Esophagus squamous epithelium (tissue), 5 donors: Measurements from ENCODE around the gene ANKRD13C. TPM values are rescaled to one million over a fixed set of nuclear protein-coding genes. Genes with fewer than 3 reads are reported as not detected.

ENCODE experiments used
- DNase-seq: peaks from one replicate; lab custom pipeline; 2025; lab: John Stamatoyannopoulos, UW
- H3K27ac ChIP-seq, 4 donors: fragments of 200-600 bp; sonication (generic); one replicate each; pipeline ENCODE4 v1.5.1; 2016 to 2019; ENCODE audit warnings: mild to moderate bottlenecking in 1 of 4
- H3K27me3 ChIP-seq, 4 donors: fragments of 200-600 bp; sonication (generic); 1 replicate in 3 of 4; 2 replicates in 1 of 4; pipeline versions ENCODE4 v1.5.1 to v1.6.0; 2017 to 2021; ENCODE audit warnings: antibody characterized with exemption in 1 of 4
- H3K36me3 ChIP-seq, 3 donors: fragments of 200-600 bp; sonication (generic); one replicate each; pipeline ENCODE4 v1.5.1; 2016 to 2019
- H3K4me1 ChIP-seq, 3 donors: fragments of 200-600 bp; sonication (generic); one replicate each; pipeline ENCODE4 v1.5.1; 2017 to 2019
- H3K4me3 ChIP-seq, 4 donors: fragments of 200-600 bp; sonication (generic); 1 replicate in 3 of 4; 2 replicates in 1 of 4; pipeline ENCODE4 v1.5.1; 2016 to 2019; ENCODE audit warnings: mild to moderate bottlenecking in 2 of 4, moderate library complexity in 1 of 4
- H3K9me3 ChIP-seq, 3 donors: fragments of 200-600 bp; sonication (generic); one replicate each; pipeline ENCODE4 v1.5.1; 2016 to 2019
- CTCF ChIP-seq, 6 experiments: fragments of 450-650 bp in 4 of 6; fragments of 200-600 bp in 2 of 6; sonication (generic) in 2 of 6; IDR thresholded peaks; one replicate each; pipeline ENCODE4 v1.5.1; 2016 to 2019; ENCODE audit warnings: antibody characterized with exemption in 6 of 6, mild to moderate bottlenecking in 4 of 6, moderate library complexity in 4 of 6
- POLR2A ChIP-seq, 4 donors: fragments of 450-650 bp; IDR thresholded peaks; one replicate each; pipeline ENCODE4 v1.6.1; 2017; ENCODE audit warnings: antibody characterized with exemption in 4 of 4, mild to moderate bottlenecking in 4 of 4, moderate library complexity in 3 of 4
- whole genome bisulfite sequencing, 2 donors: methylation state at CpG; one replicate each; pipeline ENCODE4 v1.1.5; 2018; 5-methylcytosine and 5-hydroxymethylcytosine counted together
- intact Hi-C: fragments of 100-400 bp; cut with DNase I; formaldehyde crosslinking; loops from one replicate; pipeline ENCODE4 v1.15.0; 2022
- total RNA-seq, 4 donors: library from RNA; depleted of rRNA; stranded (reverse); fragments of >200 nt; gene quantifications; one replicate each; pipeline ENCODE4 v1.1.0, GENCODE V29; 2016
- donor health status: DM: yes; HTN: yes; CAD: no.

The ANKRD13C gene
- total RNA-seq, 4 donors from 2014 or later, result 17.2 to 23.3 (median 17.4) TPM

GRCh38 chr1:70210820-70211219 lies 143.7 kb downstream of the ANKRD13C start:
- intact Hi-C loops, result no loop called here
- TF ChIP-seq POLR2A (IDR thresholded peaks at IDR 0.05) (no peak), CTCF (IDR thresholded peaks at IDR 0.05) (no peak)
- Histone ChIP-seq H3K9me3 (no peaks in the 10 kb centered on the region), H3K27me3 (no peaks in the 10 kb centered on the region), H3K27ac (no peak overlapping the region), H3K4me3 (no peak overlapping the region), H3K4me1 (peaks cover 8 to 69% (median 20%) of the 10 kb centered on the region in 3 donors), H3K36me3 (peaks cover 0 to 40% (median 3%) of the 10 kb centered on the region in 3 donors)
- 46 to 47% methylated on average over 1 of the region's 1 CpG for WGBS, 2 donors
- DNase-seq, result no peak

Other genes starting within 250 kb of the ANKRD13C start
- gene LRRC40, start 149.1 kb downstream of the ANKRD13C start, total RNA-seq, result 10 to 100 TPM in 3 of 4 donors, 1 to 10 TPM in 1; 5.5 to 15.3 (median 11.8) TPM
- gene SRSF11, start 133.3 kb downstream of the ANKRD13C start, total RNA-seq, result 100 to 1,000 TPM in 1 of 4 donors, 10 to 100 TPM in 3; 53.5 to 171 (median 83.2) TPM
- 1 to 10 TPM in 3 of 4 donors, under 1 TPM in 1; 0.41 to 3.2 (median 1.1) TPM for gene CTH, start 56.5 kb upstream of the ANKRD13C start, total RNA-seq